ENCODE data around the gene AGER. TPM values are rescaled to one million over a fixed set of nuclear protein-coding genes. Genes with fewer than 3 reads are reported as not detected.

The AGER gene
- total RNA-seq, 1 experiment from 2014 or later = 18.1 TPM

DNA sequence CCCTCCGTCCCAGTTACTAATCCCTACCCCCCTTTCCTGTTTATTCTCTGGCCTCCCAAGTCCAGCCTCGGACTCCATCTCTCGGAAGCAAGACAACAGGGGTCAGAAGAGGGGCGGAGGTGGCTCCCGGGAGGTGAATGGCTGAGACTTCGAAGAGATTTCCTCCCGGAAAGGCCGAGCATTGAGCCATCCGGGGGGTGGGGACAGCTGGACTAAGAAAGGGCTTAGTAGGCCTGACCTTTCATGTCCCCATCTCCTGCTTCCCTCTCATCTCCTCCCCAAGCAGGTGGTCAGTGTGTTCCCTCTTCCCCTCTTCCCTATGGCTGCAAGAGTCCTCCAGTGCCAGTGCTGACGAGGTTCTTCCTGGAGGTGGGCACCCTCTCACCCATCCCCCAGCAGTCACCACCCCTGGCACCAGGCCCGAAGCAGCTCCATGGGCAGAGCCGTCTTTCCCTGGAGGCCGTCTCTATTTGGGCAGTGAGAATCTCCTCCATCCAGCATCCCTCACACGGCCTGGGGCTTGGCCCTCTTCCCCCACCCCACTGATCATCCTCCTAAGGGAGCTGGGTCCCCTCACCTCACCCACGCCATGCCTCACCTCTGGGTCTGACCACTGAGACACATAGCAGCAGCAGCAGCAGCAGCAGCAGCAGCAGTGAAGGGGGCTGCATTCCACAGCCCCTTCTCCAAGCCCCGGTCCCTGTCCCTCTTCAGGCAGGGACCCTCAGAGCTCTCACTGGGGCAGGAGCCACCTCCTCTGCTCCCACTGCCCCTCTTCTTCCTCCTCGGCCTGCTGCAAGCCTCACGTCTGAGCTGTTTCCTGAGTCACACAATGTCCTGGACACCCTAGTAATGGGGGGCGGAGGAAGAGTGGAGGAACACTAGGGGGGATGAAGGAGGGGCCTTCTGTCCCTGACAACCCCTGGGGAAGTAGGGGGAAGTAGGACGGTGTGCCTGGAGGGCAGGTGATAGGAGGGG is 39.5 kb upstream of the AGER start, which contains the start of gene NOTCH4:
Gene NOTCH4, minus strand, starts transcription at position 810 of the 978 bp plus-strand sequence. Its CDS starts 139 bp downstream, at position 671.
- H4K20me1 ChIP-seq (ENCODE audit: insufficient read depth) = no peaks in the 10 kb centered on the region
- TF ChIP-seq, protein P1, sequence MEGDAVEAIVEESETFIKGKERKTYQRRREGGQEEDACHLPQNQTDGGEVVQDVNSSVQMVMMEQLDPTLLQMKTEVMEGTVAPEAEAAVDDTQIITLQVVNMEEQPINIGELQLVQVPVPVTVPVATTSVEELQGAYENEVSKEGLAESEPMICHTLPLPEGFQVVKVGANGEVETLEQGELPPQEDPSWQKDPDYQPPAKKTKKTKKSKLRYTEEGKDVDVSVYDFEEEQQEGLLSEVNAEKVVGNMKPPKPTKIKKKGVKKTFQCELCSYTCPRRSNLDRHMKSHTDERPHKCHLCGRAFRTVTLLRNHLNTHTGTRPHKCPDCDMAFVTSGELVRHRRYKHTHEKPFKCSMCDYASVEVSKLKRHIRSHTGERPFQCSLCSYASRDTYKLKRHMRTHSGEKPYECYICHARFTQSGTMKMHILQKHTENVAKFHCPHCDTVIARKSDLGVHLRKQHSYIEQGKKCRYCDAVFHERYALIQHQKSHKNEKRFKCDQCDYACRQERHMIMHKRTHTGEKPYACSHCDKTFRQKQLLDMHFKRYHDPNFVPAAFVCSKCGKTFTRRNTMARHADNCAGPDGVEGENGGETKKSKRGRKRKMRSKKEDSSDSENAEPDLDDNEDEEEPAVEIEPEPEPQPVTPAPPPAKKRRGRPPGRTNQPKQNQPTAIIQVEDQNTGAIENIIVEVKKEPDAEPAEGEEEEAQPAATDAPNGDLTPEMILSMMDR (conservative IDR thresholded peaks at IDR 0.05) = no peak
- TF ChIP-seq EZH2 (IDR thresholded peaks at IDR 0.05; ENCODE audit: low read depth) = no peak
- no peak within 1 kb of the TSS for H2AFZ ChIP-seq
- H3K4me1 ChIP-seq (replicated peaks; ENCODE audit: insufficient read depth) = no peaks in the 10 kb centered on the region
- no peaks in the 10 kb centered on the region for H3K36me3 ChIP-seq (ENCODE audit: low read depth)
- intact Hi-C loops (cut with micrococcal nuclease; ENCODE audit: unreplicated experiment) = no loop called here
- H3K4me2 ChIP-seq = no peak within 1 kb of the TSS
- H3K9me2 ChIP-seq (ENCODE audit: insufficient read depth) = no peaks in the 10 kb centered on the region
- ChIA-PET CTCF (no interaction called here), POLR2A (ENCODE audit: unreplicated experiment) (no interaction called here)
- H3K79me2 ChIP-seq (ENCODE audit: low read depth) = no peaks in the 10 kb centered on the region
- H3F3A ChIP-seq (ENCODE audit: insufficient read depth, low read depth) = no peaks in the 10 kb centered on the region
- H3K27me3 ChIP-seq (ENCODE audit: insufficient read depth, low read depth) = peaks cover 45% of the 10 kb centered on the region
- no peak within 1 kb of the TSS for H3K27ac ChIP-seq
- BruUV-seq (replicated peaks) = no TSS peak
- DNase-seq = no peak
- no peaks in the 10 kb centered on the region for H3K9me3 ChIP-seq (ENCODE audit: insufficient read depth, low read depth)
- no peak within 1 kb of the TSS for H3K4me3 ChIP-seq

DNA sequence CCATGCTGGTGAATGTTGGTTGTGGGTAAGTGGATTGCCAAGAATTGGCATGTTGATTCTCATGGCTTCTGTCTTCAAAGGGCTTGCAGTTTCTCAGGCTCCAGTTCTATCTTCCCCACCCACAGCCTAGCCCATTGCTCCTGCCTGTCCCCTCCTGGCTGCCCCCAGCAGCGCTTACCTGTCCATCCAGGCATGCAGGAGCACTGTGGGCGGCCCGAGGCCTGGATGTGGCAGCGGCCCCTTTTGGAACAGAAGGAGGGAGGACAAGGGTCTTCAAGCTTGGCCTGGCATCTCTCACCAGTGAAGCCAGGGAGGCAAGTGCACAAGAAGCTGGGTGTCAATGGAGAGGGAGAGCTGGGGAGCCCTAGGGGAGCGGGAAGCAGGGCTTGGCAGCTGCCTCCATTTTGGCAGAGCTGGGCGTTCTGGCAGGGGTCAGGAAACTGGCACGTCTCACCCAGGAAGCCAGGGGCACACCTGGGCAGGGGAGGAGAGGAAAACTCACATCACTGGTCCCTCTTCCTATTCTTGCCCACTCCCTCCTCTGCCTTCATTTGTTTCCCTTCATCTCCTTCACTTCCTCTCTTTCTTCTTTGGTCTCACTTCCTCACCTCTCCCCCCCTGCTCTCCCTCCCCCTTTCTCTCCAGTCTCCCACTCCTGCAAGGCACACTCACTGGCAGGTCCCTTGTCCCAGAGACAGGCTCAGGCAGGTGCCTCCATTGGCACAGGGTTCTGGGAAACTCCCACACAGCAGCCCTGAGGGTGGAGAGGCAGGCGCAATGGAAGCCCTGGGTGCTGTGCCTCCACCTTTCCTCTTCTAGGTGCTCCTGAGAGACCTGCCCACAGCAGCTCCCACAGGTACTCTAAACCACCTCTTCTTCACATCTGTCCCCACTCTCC is 38.5 kb upstream of the AGER start:
- intact Hi-C loops (cut with micrococcal nuclease; ENCODE audit: unreplicated experiment) = no loop called here
- Histone ChIP-seq H3K27me3 (ENCODE audit: insufficient read depth, low read depth) (peaks cover 55% of the 10 kb centered on the region), H3K9me3 (ENCODE audit: insufficient read depth, low read depth) (no peaks in the 10 kb centered on the region), H3K9me2 (ENCODE audit: insufficient read depth) (no peaks in the 10 kb centered on the region), H3K4me3 (no peak overlapping the region), H3K27ac (no peak overlapping the region), H3K79me2 (ENCODE audit: low read depth) (no peaks in the 10 kb centered on the region), H3K4me1 (replicated peaks; ENCODE audit: insufficient read depth) (no peaks in the 10 kb centered on the region), H3K4me2 (no peak overlapping the region), H3K36me3 (ENCODE audit: low read depth) (no peaks in the 10 kb centered on the region), H3F3A (ENCODE audit: insufficient read depth, low read depth) (no peaks in the 10 kb centered on the region), H4K20me1 (ENCODE audit: insufficient read depth) (no peaks in the 10 kb centered on the region), H2AFZ (no peak overlapping the region)
- BruUV-seq (replicated peaks) = no TSS peak
- TF ChIP-seq EZH2 (IDR thresholded peaks at IDR 0.05; ENCODE audit: low read depth) = no peak
- TF ChIP-seq, protein P1 (conservative IDR thresholded peaks at IDR 0.05) = no peak
- ChIA-PET POLR2A (ENCODE audit: unreplicated experiment) (no interaction called here), CTCF (no interaction called here)
- no peak for DNase-seq

DNA sequence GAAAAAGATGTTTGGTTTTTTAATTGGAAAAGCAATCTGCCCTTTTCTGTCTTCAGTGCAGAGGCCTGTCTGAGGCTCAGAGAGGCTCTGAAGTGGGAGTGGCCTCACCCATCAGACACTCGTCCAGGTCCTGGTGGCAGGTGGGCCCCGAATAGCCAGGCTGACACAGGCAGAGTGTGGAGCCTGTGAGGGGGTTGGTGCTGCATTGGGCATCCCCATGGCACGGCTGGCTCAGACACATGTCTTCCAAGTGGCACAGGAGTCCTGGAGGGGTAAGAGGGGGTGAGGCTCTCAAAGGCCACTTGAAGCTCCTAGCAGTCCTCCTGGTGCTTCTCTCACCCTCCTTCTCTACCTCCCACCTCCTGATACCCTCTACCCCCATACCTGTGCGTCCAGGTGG is 36.0 kb upstream of the AGER start:
- ChIA-PET POLR2A (ENCODE audit: unreplicated experiment) (interaction anchor here (0.6 kb wide), 1 partner anchor 757 kb away, joined by 7 read pairs; no protein-coding TSS in a partner anchor), CTCF (no interaction called here)
- H3K4me1 ChIP-seq (replicated peaks; ENCODE audit: insufficient read depth) = no peaks in the 10 kb centered on the region
- no peaks in the 10 kb centered on the region for H3K79me2 ChIP-seq (ENCODE audit: low read depth)
- no peaks in the 10 kb centered on the region for H4K20me1 ChIP-seq (ENCODE audit: insufficient read depth)
- BruUV-seq (replicated peaks) = no TSS peak
- H3K9me3 ChIP-seq (ENCODE audit: insufficient read depth, low read depth) = no peaks in the 10 kb centered on the region
- H3F3A ChIP-seq (ENCODE audit: insufficient read depth, low read depth) = no peaks in the 10 kb centered on the region
- no peak for DNase-seq
- no peaks in the 10 kb centered on the region for H3K9me2 ChIP-seq (ENCODE audit: insufficient read depth)
- no peak overlapping the region for H3K27ac ChIP-seq
- TF ChIP-seq, protein P1 (conservative IDR thresholded peaks at IDR 0.05) = no peak
- no peak for TF ChIP-seq EZH2 (IDR thresholded peaks at IDR 0.05; ENCODE audit: low read depth)
- intact Hi-C loops (cut with micrococcal nuclease; ENCODE audit: unreplicated experiment) = no loop called here
- H3K4me3 ChIP-seq = no peak overlapping the region
- H3K36me3 ChIP-seq (ENCODE audit: low read depth) = no peaks in the 10 kb centered on the region
- H3K4me2 ChIP-seq = no peak overlapping the region
- H3K27me3 ChIP-seq (ENCODE audit: insufficient read depth, low read depth) = peaks cover 77% of the 10 kb centered on the region
- H2AFZ ChIP-seq = no peak overlapping the region
